SU-DHL-6 (cell line): ENCODE data around the gene HSDL1.

ENCODE experiments used
- CTCF ChIP-seq: fragments of 200-600 bp; sonication (generic); IDR thresholded peaks from one replicate; pipeline ENCODE4 v1.5.1; 2017; ENCODE audit warnings: antibody characterized with exemption, mild to moderate bottlenecking, low read length, moderate library complexity; ENCODE audit not compliant: insufficient read depth, poor library complexity, severe bottlenecking
- EZH2phosphoT487 ChIP-seq: fragments of 200-600 bp; sonication (generic), shearing (Covaris generic); conservative IDR thresholded peaks from 2 replicates; pipeline ENCODE4 v1.6.1; 2018; ENCODE audit warnings: mild to moderate bottlenecking, antibody characterized with exemption, low read length, moderate library complexity, mixed read lengths

GRCh38 chr16:84174396-84174795 is 29.4 kb upstream of the HSDL1 start:
- TF ChIP-seq EZH2phosphoT487 (no peak), CTCF (no peak)
